Gastroesophageal sphincter (tissue), 4 donors: ENCODE data around the gene TSPAN14. TPM values are rescaled to one million over a fixed set of nuclear protein-coding genes. Genes with fewer than 3 reads are reported as not detected.

Experiments
- ATAC-seq: fragments of 150-250 bp; one replicate; pipeline ENCODE4 v1.9.1; 2016; ENCODE audit warnings: mild to moderate bottlenecking, moderate library complexity
- H3K27ac ChIP-seq, 4 donors: fragments of 200-600 bp; sonication (generic) in 3 of 4; 1 replicate in 3 of 4; 2 replicates in 1 of 4; pipeline ENCODE4 v1.5.1; 2016 to 2019
- H3K27me3 ChIP-seq: fragments of 200-600 bp; sonication (generic); one replicate; pipeline ENCODE4 v1.5.1; 2019
- H3K36me3 ChIP-seq, 2 donors: fragments of 200-600 bp; sonication (generic); one replicate each; pipeline ENCODE4 v1.5.1; 2019; ENCODE audit warnings: control low read depth in 1 of 2
- H3K4me1 ChIP-seq, 3 donors: fragments of 200-600 bp; sonication (generic); 1 replicate in 2 of 3; 2 replicates in 1 of 3; pipeline ENCODE4 v1.5.1; 2016 to 2019; ENCODE audit warnings: control low read depth in 2 of 3
- H3K4me3 ChIP-seq, 2 donors: fragments of 200-600 bp; sonication (generic); one replicate each; pipeline ENCODE4 v1.5.1; 2019; ENCODE audit warnings: mild to moderate bottlenecking in 1 of 2, moderate library complexity in 1 of 2
- H3K9me3 ChIP-seq, 3 donors: fragments of 200-600 bp; sonication (generic); one replicate each; pipeline ENCODE4 v1.5.1; 2017 to 2019; ENCODE audit warnings: control low read depth in 2 of 3
- EP300 ChIP-seq: sonication (generic); formaldehyde crosslinking; IDR thresholded peaks from one replicate; pipeline ENCODE4 v1.6.1; 2017; ENCODE audit warnings: antibody characterized with exemption, mild to moderate bottlenecking
- POLR2A ChIP-seq, 2 donors: fragments of 450-650 bp; IDR thresholded peaks; one replicate each; pipeline ENCODE4 v1.6.1; 2017; ENCODE audit warnings: antibody characterized with exemption in 2 of 2, mild to moderate bottlenecking in 2 of 2, moderate library complexity in 1 of 2
- POLR2AphosphoS5 ChIP-seq: sonication (generic); formaldehyde crosslinking; IDR thresholded peaks from one replicate; pipeline ENCODE4 v1.6.1; 2017; ENCODE audit warnings: antibody characterized with exemption
- WGBS, 2 donors: methylation state at CpG; one replicate each; pipeline ENCODE4 v1.1.5; 2018; ENCODE audit warnings: low coverage in 1 of 2; 5-methylcytosine and 5-hydroxymethylcytosine counted together
- total RNA-seq, 4 donors: library from RNA; depleted of rRNA; stranded (reverse); fragments of >200 nt; gene quantifications; one replicate each; pipeline ENCODE4 v1.1.0, GENCODE V29; 2016
- TF ChIP-seq, protein P1 (sequence below), 4 experiments: fragments of 200-600 bp in 2 of 4; fragments of 450-650 bp in 2 of 4; sonication (generic) in 1 of 4; IDR thresholded peaks; one replicate each; pipeline ENCODE4 v1.5.1; 2017 to 2019; ENCODE audit warnings: antibody characterized with exemption in 4 of 4, mild to moderate bottlenecking in 2 of 4, moderate library complexity in 2 of 4

The TSPAN14 gene
- total RNA-seq, 4 donors from 2014 or later: 23.3 to 52.4 (median 37.1) TPM

DNA sequence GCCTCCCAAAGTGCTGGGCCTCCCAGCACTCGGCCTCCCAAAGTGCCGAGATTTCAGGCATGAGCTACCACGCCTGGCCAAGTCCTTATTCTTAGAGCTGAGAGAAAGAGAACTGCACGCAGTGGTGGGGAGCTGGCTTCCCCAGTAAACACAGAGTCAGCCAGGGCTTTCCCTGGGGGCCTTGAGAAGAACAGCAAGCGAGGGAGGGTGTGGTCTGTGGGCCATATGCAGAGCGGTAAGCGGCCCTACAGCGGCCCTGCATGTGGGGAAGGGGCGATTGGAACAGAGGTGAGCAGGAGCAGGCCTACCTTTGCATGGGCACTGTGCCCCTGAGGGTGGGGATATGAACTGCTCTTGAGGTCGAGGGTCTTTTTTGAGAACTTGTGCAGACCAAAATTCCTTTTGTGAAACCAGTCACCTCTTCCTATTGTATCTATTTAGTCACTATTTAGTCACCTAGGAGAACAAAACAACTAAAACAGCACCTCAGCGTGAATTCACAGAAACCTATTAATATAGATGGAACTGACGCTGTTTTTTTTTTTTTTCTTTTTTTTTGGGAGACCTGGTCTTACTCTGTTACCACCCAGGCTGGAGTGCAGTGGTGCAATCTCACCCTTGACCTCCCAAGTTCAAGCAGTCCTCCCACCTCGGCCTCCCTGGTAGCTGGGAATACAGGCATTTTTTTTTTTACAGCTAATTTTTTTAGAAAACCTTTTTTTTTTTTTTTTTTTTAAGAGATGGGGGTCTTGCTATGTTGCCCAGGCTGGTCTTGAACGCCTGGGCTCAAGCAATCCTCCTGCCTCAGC, 46.7 kb downstream of the TSPAN14 start:
- Histone ChIP-seq H3K27me3 (no peaks in the 10 kb centered on the region), H3K4me1 (peaks cover 17 to 95% (median 63%) of the 10 kb centered on the region in 3 donors), H3K27ac (peak overlapping the region in 3 of 4 donors; percentile 59 to 78 (median 62)), H3K36me3 (peaks cover 0 to 7% of the 10 kb centered on the region in 2 donors), H3K4me3 (no peak overlapping the region), H3K9me3 (no peaks in the 10 kb centered on the region)
- 64 to 80% methylated on average over 3 to 6 of the region's 14 CpGs for WGBS, 2 donors
- no peak for TF ChIP-seq POLR2A (IDR thresholded peaks at IDR 0.05)
- no peak for TF ChIP-seq EP300
- ATAC-seq: no peak

DNA sequence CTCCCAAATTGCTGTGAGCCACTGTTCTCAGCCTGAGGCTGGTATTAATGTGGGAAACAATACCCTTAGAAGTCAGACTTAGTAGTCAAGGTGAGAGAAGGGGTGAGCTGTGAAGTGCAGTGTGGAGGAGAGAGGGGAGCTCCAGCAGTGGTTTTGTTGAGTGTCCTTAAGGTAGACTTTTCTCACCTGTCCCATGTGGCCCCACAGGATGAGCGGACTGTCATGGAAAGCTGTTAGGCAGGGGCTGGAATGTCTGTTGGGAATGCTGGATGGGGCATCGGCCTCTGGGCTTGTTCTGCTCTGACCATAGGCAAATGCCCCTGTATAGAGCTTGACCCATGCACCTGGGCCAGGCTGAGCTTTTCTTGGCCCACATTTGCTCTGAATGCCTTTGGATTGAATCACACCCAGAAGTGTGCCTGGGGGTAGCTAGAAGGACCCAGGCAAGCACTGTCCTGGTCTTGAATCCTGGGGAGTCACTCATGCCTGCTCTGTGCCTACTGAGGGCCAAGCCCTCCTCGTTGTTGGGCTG, 47.3 kb downstream of the TSPAN14 start:
- H3K27me3 ChIP-seq: no peaks in the 10 kb centered on the region
- peaks cover 0 to 8% of the 10 kb centered on the region in 2 donors for H3K36me3 ChIP-seq
- peak overlapping the region in 3 of 4 donors; percentile 48 to 78 (median 49) for H3K27ac ChIP-seq
- no peak for TF ChIP-seq EP300
- TF ChIP-seq, protein P1, sequence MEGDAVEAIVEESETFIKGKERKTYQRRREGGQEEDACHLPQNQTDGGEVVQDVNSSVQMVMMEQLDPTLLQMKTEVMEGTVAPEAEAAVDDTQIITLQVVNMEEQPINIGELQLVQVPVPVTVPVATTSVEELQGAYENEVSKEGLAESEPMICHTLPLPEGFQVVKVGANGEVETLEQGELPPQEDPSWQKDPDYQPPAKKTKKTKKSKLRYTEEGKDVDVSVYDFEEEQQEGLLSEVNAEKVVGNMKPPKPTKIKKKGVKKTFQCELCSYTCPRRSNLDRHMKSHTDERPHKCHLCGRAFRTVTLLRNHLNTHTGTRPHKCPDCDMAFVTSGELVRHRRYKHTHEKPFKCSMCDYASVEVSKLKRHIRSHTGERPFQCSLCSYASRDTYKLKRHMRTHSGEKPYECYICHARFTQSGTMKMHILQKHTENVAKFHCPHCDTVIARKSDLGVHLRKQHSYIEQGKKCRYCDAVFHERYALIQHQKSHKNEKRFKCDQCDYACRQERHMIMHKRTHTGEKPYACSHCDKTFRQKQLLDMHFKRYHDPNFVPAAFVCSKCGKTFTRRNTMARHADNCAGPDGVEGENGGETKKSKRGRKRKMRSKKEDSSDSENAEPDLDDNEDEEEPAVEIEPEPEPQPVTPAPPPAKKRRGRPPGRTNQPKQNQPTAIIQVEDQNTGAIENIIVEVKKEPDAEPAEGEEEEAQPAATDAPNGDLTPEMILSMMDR (IDR thresholded peaks at IDR 0.05): no peak
- no peak for TF ChIP-seq POLR2AphosphoS5
- no peak for TF ChIP-seq POLR2A (IDR thresholded peaks at IDR 0.05)
- peaks cover 17 to 95% (median 66%) of the 10 kb centered on the region in 3 donors for H3K4me1 ChIP-seq
- 100% methylated on average over 1 of the region's 3 CpGs; no CpG with 5 or more reads in 1 of the 2 donors for WGBS, 2 donors
- ATAC-seq: no peak
- H3K4me3 ChIP-seq: no peak overlapping the region
- no peaks in the 10 kb centered on the region for H3K9me3 ChIP-seq

DNA sequence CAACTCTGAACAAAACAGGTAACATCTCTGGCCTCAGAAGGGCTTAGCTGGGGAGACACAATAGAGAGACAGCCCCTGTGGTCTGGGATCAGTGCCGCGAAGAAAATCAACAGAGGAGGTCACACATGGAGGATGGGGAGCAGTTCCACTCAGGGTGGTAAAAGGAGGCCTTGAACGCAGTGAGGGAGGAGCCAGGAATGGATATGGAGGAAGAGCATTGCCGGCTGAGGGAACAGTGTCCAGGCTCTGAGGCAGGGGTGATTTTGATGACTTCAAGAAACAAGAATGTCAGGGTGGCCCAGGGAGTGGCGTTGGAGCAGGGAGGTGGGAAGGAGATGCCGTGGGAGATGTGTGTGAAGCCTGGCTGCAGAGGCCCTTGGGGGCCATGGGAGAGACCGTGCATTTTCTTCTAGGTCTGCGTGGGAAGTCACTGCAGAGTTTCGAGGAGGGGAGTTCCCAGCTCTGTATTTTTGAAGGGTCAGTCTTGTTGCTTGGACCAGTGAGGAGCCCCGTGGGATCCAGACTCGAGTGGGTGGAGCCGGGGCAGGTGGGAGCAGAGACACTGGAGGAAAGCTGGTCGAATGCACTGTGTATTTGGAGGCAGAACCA, 47.9 kb downstream of the TSPAN14 start:
- WGBS, 2 donors: 64 to 92% methylated on average over 4 to 10 of the region's 13 CpGs
- Histone ChIP-seq H3K36me3 (peaks cover 0 to 13% of the 10 kb centered on the region in 2 donors), H3K27ac (peak overlapping the region in 3 of 4 donors; percentile 49 to 78 (median 71)), H3K4me3 (no peak overlapping the region), H3K9me3 (no peaks in the 10 kb centered on the region), H3K4me1 (peaks cover 17 to 92% (median 66%) of the 10 kb centered on the region in 3 donors), H3K27me3 (no peaks in the 10 kb centered on the region)
- ATAC-seq: no peak
- TF ChIP-seq POLR2AphosphoS5: no peak
- TF ChIP-seq EP300: no peak

DNA sequence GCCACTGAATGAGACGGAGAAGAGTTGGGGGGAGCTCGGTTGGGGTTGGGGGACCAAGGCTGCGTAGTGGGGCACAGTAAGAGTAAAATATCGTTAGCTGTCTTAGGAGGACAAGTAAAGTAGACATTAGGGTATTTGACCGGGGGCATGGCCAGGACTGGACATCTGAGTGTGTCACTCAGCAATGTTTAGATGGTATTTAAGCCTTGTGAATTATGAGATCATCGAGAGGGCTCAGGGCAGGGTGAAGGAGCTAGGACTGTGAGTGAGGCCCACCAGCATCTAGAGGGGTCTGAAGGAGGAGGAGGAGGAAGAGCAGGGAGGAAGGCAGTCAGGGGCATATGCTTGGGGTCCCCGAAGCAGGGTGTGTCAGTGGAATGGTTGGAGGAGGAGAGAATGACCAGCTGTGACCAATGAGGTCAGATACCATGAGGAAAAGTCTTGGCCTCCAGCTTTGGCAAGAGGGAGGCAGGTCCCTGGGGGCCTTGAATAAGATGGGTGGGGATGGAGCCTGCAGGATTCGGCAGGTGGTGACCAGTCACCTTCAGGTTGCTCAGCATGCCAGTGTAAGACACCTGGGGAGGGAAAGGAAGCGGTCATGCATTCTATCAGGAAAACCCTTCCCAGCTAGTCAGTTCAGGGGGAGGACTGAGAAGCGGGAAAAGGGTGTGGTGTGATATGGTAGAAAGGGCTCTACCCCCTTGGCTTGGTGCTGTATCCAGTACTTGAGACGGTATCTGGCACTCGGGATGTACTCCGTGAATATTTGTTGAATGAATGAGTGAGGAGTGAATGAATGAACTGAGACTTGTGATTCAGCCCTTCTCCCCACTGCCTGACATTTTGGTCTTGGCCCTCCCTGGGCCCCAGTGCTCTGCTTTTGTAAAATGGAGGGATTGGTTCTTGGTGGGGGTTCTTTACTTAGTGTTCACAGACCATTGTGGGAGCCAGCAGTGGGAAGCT, 48.8 kb downstream of the TSPAN14 start:
- Histone ChIP-seq H3K27ac (peak overlapping the region in 3 of 4 donors; percentile 49 to 78 (median 71)), H3K27me3 (no peaks in the 10 kb centered on the region), H3K4me3 (no peak overlapping the region), H3K4me1 (peaks cover 16 to 83% (median 66%) of the 10 kb centered on the region in 3 donors), H3K9me3 (no peaks in the 10 kb centered on the region), H3K36me3 (peaks cover 0 to 22% of the 10 kb centered on the region in 2 donors)
- no peak for ATAC-seq
- 74 to 84% methylated on average over 6 to 13 of the region's 13 CpGs for WGBS, 2 donors
- TF ChIP-seq EP300 (no peak), POLR2AphosphoS5 (no peak), POLR2A (IDR thresholded peaks at IDR 0.05) (no peak)
- TF ChIP-seq, protein P1 (IDR thresholded peaks at IDR 0.05): no peak

DNA sequence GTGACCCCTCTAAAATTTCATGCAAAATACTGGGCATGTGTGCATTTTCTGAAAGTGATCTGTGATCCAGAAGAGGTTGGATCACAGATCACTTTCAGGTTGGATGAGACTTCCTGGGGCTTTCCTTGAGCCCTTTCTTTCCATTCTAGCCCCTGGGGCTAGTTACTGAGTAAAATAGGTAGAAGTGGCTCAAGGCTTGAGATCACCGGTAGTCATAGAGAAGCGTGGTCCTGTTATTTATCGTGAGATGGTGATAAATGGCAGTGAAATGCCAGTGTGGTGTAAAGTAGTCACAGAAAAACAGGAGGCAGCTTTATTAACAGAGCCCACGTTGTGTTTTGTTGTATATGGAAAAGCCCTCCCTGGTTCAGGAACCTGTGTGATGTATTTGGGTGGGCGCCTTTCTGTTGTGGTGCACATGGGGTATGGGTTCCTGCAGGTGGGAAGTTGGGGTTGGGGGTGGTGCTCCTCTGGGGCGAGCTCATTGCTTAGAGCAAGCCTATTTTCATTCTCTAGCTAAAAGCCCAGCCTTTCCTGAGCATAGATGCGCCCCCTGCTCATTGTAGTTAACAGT, 49.6 kb downstream of the TSPAN14 start:
- H3K4me1 ChIP-seq: peaks cover 10 to 75% (median 58%) of the 10 kb centered on the region in 3 donors
- H3K27ac ChIP-seq: peak overlapping the region in 3 of 4 donors; percentile 71 to 78 (median 74)
- WGBS, 2 donors: 82% methylated on average over 5 of the region's 7 CpGs; no CpG with 5 or more reads in 1 of the 2 donors
- H3K4me3 ChIP-seq: no peak overlapping the region
- ATAC-seq: no peak
- no peaks in the 10 kb centered on the region for H3K9me3 ChIP-seq
- no peaks in the 10 kb centered on the region for H3K27me3 ChIP-seq
- peaks cover 0 to 30% of the 10 kb centered on the region in 2 donors for H3K36me3 ChIP-seq
- TF ChIP-seq, protein P1 (IDR thresholded peaks at IDR 0.05): no peak
- TF ChIP-seq POLR2AphosphoS5 (no peak), POLR2A (IDR thresholded peaks at IDR 0.05) (no peak), EP300 (no peak)
